GM10266 (cell line): ENCODE results near the gene BUD31.

Experiments
- DNase-seq: peaks from one replicate; pipeline ENCODE4 v3.0.0; 2012; ENCODE audit errors: extremely low spot score
- TF ChIP-seq, protein P1 (sequence below): IDR thresholded peaks from 2 replicates; pipeline ENCODE4 v1.5.1; 2012; ENCODE audit warnings: mild to moderate bottlenecking, low read depth; ENCODE audit not compliant: control insufficient read depth, insufficient read depth; ENCODE audit errors: missing control alignments

Gene BUD31

DNA sequence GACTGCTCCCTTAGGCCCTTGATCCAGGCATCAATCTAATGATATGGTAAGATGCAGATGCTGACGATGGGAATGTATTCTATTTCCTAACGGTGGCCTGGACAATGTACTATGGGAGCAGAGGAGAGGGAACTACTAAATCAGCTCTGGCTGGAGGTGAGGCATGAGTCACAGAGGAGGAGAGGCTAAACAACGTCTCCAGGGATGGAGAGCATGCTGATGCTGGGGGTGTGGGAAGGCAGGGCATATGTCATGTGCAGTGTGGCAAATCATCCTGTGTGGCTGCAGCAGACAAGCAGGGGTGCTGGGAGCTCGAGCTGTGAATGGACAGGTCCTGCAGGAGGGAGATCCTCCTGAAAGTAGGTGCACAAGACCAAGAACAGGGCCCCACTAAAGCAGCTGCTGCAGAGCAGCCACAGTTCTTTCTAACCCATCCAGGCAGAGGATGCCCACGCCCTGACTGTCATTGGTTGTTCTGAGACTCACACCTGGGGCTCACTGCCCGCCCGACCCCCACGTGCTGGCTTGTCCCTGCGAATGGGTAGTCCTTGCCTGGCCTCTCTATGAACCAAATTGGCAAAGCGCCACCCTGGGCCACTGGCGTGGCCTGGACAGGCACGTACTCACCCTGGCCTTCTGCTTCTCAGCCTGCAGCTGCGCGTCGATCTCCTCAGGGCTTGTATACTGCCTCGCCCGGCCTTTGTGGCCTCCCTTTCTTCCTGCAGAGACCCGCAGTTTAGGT is 4.4 kb upstream of the BUD31 start:
- TF ChIP-seq, protein P1, sequence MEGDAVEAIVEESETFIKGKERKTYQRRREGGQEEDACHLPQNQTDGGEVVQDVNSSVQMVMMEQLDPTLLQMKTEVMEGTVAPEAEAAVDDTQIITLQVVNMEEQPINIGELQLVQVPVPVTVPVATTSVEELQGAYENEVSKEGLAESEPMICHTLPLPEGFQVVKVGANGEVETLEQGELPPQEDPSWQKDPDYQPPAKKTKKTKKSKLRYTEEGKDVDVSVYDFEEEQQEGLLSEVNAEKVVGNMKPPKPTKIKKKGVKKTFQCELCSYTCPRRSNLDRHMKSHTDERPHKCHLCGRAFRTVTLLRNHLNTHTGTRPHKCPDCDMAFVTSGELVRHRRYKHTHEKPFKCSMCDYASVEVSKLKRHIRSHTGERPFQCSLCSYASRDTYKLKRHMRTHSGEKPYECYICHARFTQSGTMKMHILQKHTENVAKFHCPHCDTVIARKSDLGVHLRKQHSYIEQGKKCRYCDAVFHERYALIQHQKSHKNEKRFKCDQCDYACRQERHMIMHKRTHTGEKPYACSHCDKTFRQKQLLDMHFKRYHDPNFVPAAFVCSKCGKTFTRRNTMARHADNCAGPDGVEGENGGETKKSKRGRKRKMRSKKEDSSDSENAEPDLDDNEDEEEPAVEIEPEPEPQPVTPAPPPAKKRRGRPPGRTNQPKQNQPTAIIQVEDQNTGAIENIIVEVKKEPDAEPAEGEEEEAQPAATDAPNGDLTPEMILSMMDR = no peak
- DNase-seq = no peak

DNA sequence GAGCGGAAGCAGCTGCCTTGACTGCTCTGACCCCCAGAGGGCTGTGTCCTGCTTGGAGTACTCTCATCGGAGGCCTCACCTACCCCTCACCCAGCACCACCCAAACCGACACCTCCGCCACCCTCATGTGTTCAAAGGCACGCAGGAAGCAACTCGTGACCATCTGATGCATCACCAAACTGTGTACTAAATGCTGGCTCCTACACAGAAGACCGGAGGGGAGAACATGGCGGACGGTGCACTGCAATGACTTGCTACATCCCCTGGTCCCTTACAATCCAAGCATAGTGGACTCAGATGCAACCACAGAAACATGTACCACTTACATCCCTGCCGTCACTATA is 3.8 kb upstream of the BUD31 start:
- DNase-seq = no peak
- TF ChIP-seq, protein P1 = no peak

DNA sequence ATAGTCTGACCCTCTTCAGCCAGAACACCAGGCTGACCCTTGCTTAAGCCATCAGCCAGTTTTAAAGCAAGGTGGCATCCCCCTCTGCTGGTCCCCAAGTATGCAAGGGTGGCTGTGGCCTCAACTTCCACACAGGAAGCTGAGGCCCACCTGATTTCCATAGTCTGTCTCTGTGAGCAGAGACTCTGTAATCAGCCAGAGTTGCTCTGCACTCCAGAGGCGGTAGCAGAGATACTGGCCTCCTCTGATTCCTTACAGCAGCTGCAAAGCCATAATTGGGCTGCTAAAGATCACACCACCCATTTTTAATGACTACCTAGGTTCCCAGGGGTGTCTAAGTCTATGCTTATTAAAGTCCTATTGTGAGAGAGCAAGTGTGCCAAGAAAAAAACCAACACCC is 2.2 kb upstream of the BUD31 start:
- TF ChIP-seq, protein P1 = no peak
- no peak for DNase-seq

DNA sequence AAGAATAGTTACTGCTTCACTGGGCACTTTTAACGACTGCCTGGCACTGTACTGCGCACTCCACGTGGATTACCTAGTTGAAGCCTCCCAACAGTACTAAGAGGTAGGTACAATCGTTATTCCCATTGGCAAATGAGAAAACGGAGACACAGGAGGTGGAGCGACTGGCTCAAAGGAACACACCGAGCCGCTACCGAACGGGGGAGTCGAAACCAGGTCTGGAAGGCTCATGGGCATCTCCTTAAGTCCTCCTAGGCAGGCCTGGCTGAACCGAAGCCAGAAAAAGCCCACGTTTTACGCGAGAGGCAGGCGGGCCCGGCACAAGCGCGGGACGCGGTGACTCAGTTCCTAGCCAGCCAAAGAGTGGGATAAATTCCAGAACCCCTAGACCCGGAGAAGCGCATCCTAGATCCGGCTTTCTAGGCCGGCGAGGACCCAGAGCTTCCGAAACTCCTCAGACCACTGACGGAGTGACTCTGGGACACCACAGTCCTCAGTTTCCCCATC is 844 bp upstream of the BUD31 start:
- DNase-seq = no peak
- TF ChIP-seq, protein P1 = no peak

DNA sequence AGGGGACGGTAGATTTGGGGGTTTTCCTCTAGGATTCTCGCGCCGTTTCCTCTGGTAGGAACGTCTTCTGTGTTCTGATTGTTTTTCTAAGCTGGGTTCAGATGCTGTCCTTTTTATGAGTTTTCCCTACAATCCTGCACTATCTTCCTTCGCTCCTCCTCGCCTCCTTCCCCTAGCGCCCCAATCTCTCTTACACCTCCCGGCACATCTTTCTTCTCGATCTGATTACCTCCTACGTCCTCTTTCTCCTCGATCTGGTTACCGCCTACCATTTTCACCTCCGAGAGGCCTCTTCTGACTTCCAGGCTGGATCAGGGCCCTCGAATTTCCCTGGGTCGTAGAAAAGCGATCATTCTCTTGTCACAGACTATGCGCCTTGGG is 413 bp downstream of the BUD31 start:
- TF ChIP-seq, protein P1 = no peak

DNA sequence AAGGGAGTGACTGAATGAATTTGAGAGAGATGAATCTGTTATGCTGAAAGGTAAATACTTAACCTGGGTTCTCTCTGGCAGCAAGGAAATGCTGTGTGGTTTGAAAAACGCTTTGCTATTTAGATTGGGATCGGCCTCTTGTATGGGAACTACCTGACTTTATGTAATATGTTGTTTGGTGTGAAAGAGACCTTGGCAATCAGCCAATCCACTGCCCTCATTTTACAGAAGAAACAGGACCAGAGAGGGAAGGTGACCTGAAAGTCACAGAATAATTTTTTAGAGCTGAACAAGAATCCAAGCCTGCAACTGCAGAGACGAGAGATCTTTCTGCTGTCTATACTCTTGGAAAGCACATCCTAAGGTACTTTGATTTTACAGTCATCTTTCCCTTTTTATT is 1.0 kb downstream of the BUD31 start:
- DNase-seq = no peak
- TF ChIP-seq, protein P1 = no peak

More for the DNA sequence above, 413 bp downstream of the BUD31 start:
- no peak for DNase-seq

DNA sequence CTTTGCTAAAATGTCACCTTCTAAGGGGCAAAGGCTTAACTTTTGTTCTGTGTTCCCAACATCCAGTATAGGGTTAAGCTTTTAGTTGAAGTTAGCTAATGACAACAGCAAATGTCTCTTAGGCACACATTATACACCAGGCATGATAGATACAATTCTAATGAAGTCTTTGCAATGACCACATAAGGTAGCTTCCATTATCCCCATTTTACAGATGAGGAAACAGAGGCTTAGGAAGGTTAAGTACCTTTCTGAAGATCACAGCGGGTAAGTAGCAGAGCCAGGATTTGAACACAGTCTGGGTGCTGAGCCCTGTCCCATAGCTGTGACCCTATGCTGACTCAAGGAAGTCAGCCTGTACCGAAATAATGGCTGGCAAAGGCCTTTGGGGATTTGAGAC is 1.9 kb downstream of the BUD31 start:
- no peak for DNase-seq
- TF ChIP-seq, protein P1 = no peak
